ENCODE data around the gene GPRC6A.
A peak's percentile ranks its signal among the peaks of the same experiment; 100 is the strongest.

The GPRC6A gene

DNA sequence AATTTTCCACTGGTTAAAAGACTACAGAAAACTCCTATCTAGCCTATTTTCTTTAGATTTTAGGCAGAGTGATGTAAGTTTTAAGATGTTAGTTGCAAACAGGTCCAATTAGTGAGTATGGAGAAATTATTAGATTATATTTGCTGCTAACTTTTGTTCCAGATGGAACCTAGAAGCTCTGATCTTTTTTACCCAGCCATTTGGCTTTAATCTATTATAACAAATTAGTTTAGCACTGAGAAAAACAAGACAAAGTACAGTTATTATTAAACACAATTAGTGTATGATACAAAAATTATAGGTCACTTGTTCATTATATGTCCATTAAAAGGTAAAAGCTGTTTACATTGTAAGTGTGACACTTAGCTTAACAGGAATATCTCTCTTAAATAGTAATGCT lies 65.8 kb downstream of the GPRC6A start:
- Histone ChIP-seq H3K36me3 (replicated peaks; ENCODE audit: low read depth, low read length) (no peaks in the 10 kb centered on the region), H3K4me1 (ENCODE audit: low read length) (no peaks in the 10 kb centered on the region), H3K4me3 (ENCODE audit: low read length) (no peak overlapping the region), H3K27ac (ENCODE audit: low read length) (no peak overlapping the region), H3K9ac (ENCODE audit: low read length) (no peak overlapping the region), H4K20me1 (ENCODE audit: insufficient read depth, low read length) (no peaks in the 10 kb centered on the region), H3K27me3 (ENCODE audit: low read depth, low read length) (no peaks in the 10 kb centered on the region), H3K9me3 (ENCODE audit: insufficient read depth, low read length) (no peaks in the 10 kb centered on the region), H3K79me2 (ENCODE audit: low read length) (no peaks in the 10 kb centered on the region), H3K4me2 (ENCODE audit: low read length) (no peak overlapping the region), H2AFZ (ENCODE audit: low read depth, low read length) (no peak overlapping the region)
- TF ChIP-seq EZH2phosphoT487 (IDR thresholded peaks at IDR 0.05; ENCODE audit: low read depth): no peak
- TF ChIP-seq, protein P1, sequence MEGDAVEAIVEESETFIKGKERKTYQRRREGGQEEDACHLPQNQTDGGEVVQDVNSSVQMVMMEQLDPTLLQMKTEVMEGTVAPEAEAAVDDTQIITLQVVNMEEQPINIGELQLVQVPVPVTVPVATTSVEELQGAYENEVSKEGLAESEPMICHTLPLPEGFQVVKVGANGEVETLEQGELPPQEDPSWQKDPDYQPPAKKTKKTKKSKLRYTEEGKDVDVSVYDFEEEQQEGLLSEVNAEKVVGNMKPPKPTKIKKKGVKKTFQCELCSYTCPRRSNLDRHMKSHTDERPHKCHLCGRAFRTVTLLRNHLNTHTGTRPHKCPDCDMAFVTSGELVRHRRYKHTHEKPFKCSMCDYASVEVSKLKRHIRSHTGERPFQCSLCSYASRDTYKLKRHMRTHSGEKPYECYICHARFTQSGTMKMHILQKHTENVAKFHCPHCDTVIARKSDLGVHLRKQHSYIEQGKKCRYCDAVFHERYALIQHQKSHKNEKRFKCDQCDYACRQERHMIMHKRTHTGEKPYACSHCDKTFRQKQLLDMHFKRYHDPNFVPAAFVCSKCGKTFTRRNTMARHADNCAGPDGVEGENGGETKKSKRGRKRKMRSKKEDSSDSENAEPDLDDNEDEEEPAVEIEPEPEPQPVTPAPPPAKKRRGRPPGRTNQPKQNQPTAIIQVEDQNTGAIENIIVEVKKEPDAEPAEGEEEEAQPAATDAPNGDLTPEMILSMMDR (IDR thresholded peaks at IDR 0.05; ENCODE audit: low read depth, low read length): no peak

- Histone ChIP-seq H4K20me1 (ENCODE audit: insufficient read depth, low read length) (no peaks in the 10 kb centered on the region), H3K9ac (ENCODE audit: low read length) (no peak overlapping the region), H3K9me3 (ENCODE audit: insufficient read depth, low read length) (no peaks in the 10 kb centered on the region), H3K36me3 (replicated peaks; ENCODE audit: low read depth, low read length) (no peaks in the 10 kb centered on the region), H3K4me1 (ENCODE audit: low read length) (no peaks in the 10 kb centered on the region), H3K79me2 (ENCODE audit: low read length) (no peaks in the 10 kb centered on the region), H3K27ac (ENCODE audit: low read length) (no peak overlapping the region), H2AFZ (ENCODE audit: low read depth, low read length) (peak overlapping the region; percentile 83; the same call in 1 of the 2 replicates), H3K4me3 (ENCODE audit: low read length) (no peak overlapping the region), H3K4me2 (ENCODE audit: low read length) (peak overlapping the region; percentile 27; the same call in 1 of the 2 replicates), H3K27me3 (ENCODE audit: low read depth, low read length) (no peaks in the 10 kb centered on the region)
- TF ChIP-seq EZH2phosphoT487 (IDR thresholded peaks at IDR 0.05; ENCODE audit: low read depth): no peak
- TF ChIP-seq, protein P1 (IDR thresholded peaks at IDR 0.05; ENCODE audit: low read depth, low read length): no peak
These were observed 66.6 kb downstream of the GPRC6A start for GRCh38 chr6:116762235-116762634.

GRCh38 chr6:116761779-116762178 lies 67.1 kb downstream of the GPRC6A start:
- Histone ChIP-seq H3K4me1 (ENCODE audit: low read length) (no peaks in the 10 kb centered on the region), H3K36me3 (replicated peaks; ENCODE audit: low read depth, low read length) (no peaks in the 10 kb centered on the region), H3K4me2 (ENCODE audit: low read length) (peak overlapping the region; percentile 27; the same call in 1 of the 2 replicates), H3K27me3 (ENCODE audit: low read depth, low read length) (no peaks in the 10 kb centered on the region), H2AFZ (ENCODE audit: low read depth, low read length) (peak overlapping the region; percentile 83; the same call in 1 of the 2 replicates), H3K4me3 (ENCODE audit: low read length) (no peak overlapping the region), H3K79me2 (ENCODE audit: low read length) (no peaks in the 10 kb centered on the region), H3K9ac (ENCODE audit: low read length) (no peak overlapping the region), H4K20me1 (ENCODE audit: insufficient read depth, low read length) (no peaks in the 10 kb centered on the region), H3K27ac (ENCODE audit: low read length) (no peak overlapping the region), H3K9me3 (ENCODE audit: insufficient read depth, low read length) (no peaks in the 10 kb centered on the region)
- no peak for TF ChIP-seq EZH2phosphoT487 (IDR thresholded peaks at IDR 0.05; ENCODE audit: low read depth)
- TF ChIP-seq, protein P1 (IDR thresholded peaks at IDR 0.05; ENCODE audit: low read depth, low read length): no peak

GRCh38 chr6:116745176-116745575 lies 83.7 kb downstream of the GPRC6A start:
- H3K9ac ChIP-seq (ENCODE audit: low read length): no peak overlapping the region
- H3K4me1 ChIP-seq (ENCODE audit: low read length): no peaks in the 10 kb centered on the region
- H3K79me2 ChIP-seq (ENCODE audit: low read length): no peaks in the 10 kb centered on the region
- no peak for TF ChIP-seq EZH2phosphoT487 (IDR thresholded peaks at IDR 0.05; ENCODE audit: low read depth)
- TF ChIP-seq, protein P1 (IDR thresholded peaks at IDR 0.05; ENCODE audit: low read depth, low read length): no peak
- no peak overlapping the region for H3K4me2 ChIP-seq (ENCODE audit: low read length)
- H3K27me3 ChIP-seq (ENCODE audit: low read depth, low read length): no peaks in the 10 kb centered on the region
- H2AFZ ChIP-seq (ENCODE audit: low read depth, low read length): no peak overlapping the region
- no peaks in the 10 kb centered on the region for H4K20me1 ChIP-seq (ENCODE audit: insufficient read depth, low read length)
- H3K9me3 ChIP-seq (ENCODE audit: insufficient read depth, low read length): no peaks in the 10 kb centered on the region
- H3K4me3 ChIP-seq (ENCODE audit: low read length): no peak overlapping the region
- no peak overlapping the region for H3K27ac ChIP-seq (ENCODE audit: low read length)
- no peaks in the 10 kb centered on the region for H3K36me3 ChIP-seq (replicated peaks; ENCODE audit: low read depth, low read length)
